IPS-15b (cell line): Measurements from ENCODE around the gene SMIM36.
"Not testable (repeated sequence)": the region's sequence is repeated elsewhere in the genome, so short reads cannot be mapped to it uniquely, and the experiment has no call there.

Experiments
- H3K27me3 ChIP-seq: one replicate; pipeline ENCODE4 v1.6.1; 2013; ENCODE audit warnings: low read length; ENCODE audit not compliant: control insufficient read depth, insufficient read depth
- H3K36me3 ChIP-seq: one replicate; pipeline ENCODE4 v1.6.1; 2013; ENCODE audit warnings: low read length; ENCODE audit not compliant: control insufficient read depth, insufficient read depth
- H3K4me1 ChIP-seq: one replicate; pipeline ENCODE4 v1.6.1; 2013; ENCODE audit warnings: mild to moderate bottlenecking, low read length; ENCODE audit not compliant: control insufficient read depth, insufficient read depth
- H3K4me3 ChIP-seq: one replicate; pipeline ENCODE4 v1.5.1; 2013; ENCODE audit warnings: low read depth, low read length
- H3K9ac ChIP-seq: one replicate; pipeline ENCODE4 v1.6.1; 2013; ENCODE audit warnings: low read depth, mild to moderate bottlenecking, low read length
- H3K9me3 ChIP-seq: one replicate; pipeline ENCODE4 v1.6.1; 2013; ENCODE audit warnings: mild to moderate bottlenecking, low read length; ENCODE audit not compliant: control insufficient read depth, insufficient read depth

SMIM36 gene

DNA sequence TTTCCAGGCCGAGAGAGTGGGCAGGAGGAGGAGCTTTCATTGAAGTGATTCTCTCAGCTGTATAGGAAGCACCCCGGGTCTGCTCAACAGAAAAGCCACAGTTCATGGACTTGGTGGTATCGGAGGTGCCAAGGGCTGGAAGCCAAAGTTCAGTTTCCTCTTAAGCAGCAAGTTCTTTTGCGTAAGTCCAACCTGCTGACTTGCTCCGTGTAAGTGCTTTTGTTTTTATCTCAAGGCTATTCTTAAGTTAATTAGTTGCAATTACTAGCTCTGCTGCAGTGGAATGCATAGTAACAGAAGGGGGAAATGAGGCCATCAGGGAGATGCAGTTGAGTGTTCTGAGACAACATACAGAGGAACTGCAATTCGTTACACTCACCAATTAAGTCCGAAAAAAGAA lies 44.6 kb downstream of the SMIM36 start:
- Histone ChIP-seq H3K36me3 (no peaks in the 10 kb centered on the region), H3K9ac (no peak overlapping the region), H3K27me3 (no peaks in the 10 kb centered on the region), H3K4me1 (peaks cover 10% of the 10 kb centered on the region), H3K4me3 (no peak overlapping the region), H3K9me3 (no peaks in the 10 kb centered on the region)

DNA sequence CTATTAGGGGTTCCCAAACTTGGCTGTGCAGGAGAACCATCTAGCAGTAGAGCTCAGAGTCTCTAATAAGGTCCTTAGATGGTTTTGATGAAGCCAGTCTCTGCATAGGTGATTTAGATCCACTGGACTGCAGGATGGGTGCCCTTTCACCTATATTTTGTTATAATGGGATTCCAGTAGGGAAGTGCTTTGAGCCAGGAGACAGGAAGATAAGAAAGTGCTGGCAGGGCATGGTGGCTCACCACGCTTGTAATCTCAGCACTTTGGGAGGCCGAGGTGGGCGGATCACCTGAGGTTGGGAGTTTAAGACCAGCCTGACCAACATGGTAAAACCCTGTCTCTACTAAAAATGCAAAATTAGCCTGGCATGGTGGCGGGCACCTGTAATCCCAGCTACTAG lies 45.5 kb downstream of the SMIM36 start:
- H3K9ac ChIP-seq, H3K4me3 ChIP-seq, H3K27me3 ChIP-seq, H3K36me3 ChIP-seq, H3K4me1 ChIP-seq, H3K9me3 ChIP-seq: not testable (repeated sequence)

DNA sequence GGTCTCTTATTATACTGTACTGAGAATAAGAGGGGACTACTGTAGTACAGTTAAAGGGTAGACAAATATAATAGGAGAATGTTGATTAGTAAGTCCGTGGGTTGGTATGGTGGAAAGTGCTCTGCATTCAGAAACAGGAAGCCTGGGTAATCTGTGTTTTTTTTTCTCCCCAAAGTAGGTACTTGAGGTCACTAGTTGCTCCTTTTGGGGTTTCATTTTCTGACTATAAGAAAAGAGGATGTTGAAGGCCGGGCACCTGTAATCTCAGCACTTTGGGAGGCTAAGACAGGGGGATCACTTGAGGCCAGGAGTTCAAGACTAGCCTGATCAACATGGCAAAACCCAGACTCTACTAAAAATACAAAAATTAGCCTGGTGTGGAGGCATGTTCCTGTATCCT lies 47.7 kb downstream of the SMIM36 start:
- peaks cover 10% of the 10 kb centered on the region for H3K4me1 ChIP-seq
- no peaks in the 10 kb centered on the region for H3K9me3 ChIP-seq
- no peaks in the 10 kb centered on the region for H3K27me3 ChIP-seq
- no peak overlapping the region for H3K9ac ChIP-seq
- H3K4me3 ChIP-seq: no peak overlapping the region
- H3K36me3 ChIP-seq: no peaks in the 10 kb centered on the region

DNA sequence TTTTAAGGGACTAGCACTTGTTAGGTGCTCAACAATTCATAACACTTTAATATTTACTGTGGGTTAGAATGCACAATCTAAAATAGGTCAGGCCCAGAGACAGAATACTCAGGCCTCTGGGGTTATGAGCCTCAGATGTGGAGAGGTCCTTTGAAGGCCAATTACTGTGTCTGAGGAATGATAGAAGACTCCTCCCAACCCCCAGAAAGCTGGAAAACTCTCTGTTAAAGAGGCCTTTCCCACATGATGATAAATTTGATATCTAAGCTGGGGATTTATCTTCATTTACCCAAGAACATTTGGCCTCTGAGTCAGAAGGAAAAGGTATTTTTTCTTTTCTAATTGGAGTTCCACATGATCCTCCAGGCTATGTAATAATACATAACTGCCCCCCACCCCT lies 48.5 kb downstream of the SMIM36 start:
- Histone ChIP-seq H3K27me3 (no peaks in the 10 kb centered on the region), H3K36me3 (no peaks in the 10 kb centered on the region), H3K4me3 (no peak overlapping the region), H3K9ac (no peak overlapping the region), H3K9me3 (no peaks in the 10 kb centered on the region), H3K4me1 (peaks cover 10% of the 10 kb centered on the region)

DNA sequence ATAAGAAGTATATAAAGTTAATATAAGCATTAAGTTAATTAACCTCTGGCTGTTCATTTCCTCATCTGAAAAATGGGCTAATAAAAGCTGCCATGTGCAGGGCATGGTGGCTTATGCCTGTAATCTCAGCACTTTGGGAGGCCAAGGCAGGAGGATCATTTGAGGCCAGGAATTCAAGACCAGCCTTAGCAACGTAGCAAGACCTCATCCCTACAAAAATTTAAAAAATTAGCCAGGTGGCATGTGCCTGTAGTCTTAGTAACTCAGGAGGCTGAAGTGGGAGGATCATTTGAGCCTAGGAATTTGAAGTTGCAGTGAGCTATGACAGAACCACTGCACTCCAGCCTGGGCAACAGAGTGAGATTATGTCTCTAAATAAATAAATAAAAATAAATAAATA lies 49.0 kb downstream of the SMIM36 start:
- Histone ChIP-seq H3K9me3 (no peaks in the 10 kb centered on the region), H3K9ac (no peak overlapping the region), H3K36me3 (no peaks in the 10 kb centered on the region), H3K4me1 (peaks cover 10% of the 10 kb centered on the region), H3K4me3 (no peak overlapping the region), H3K27me3 (no peaks in the 10 kb centered on the region)

DNA sequence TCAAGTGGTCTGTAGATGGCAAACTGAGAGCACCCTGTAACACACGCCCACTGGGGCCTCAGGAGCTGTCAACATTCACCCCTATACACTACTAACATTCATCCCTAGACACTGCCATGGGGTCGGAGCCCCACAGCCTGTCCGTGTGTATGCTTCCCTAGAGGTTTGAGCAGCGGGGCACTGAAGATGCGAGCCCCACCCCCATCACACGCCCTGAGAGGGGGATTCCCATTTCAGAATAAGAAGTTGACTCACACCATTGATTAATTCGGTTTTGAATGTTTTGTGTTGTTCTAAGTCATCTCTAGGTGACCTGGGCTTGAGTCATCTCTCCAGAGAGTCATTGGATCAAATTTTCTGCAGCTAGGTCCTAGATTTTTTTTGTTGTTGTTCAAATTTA lies 52.3 kb downstream of the SMIM36 start:
- H3K9me3 ChIP-seq: no peaks in the 10 kb centered on the region
- H3K27me3 ChIP-seq: no peaks in the 10 kb centered on the region
- H3K4me3 ChIP-seq: no peak overlapping the region
- no peaks in the 10 kb centered on the region for H3K36me3 ChIP-seq
- no peak overlapping the region for H3K9ac ChIP-seq
- peaks cover 5% of the 10 kb centered on the region for H3K4me1 ChIP-seq

DNA sequence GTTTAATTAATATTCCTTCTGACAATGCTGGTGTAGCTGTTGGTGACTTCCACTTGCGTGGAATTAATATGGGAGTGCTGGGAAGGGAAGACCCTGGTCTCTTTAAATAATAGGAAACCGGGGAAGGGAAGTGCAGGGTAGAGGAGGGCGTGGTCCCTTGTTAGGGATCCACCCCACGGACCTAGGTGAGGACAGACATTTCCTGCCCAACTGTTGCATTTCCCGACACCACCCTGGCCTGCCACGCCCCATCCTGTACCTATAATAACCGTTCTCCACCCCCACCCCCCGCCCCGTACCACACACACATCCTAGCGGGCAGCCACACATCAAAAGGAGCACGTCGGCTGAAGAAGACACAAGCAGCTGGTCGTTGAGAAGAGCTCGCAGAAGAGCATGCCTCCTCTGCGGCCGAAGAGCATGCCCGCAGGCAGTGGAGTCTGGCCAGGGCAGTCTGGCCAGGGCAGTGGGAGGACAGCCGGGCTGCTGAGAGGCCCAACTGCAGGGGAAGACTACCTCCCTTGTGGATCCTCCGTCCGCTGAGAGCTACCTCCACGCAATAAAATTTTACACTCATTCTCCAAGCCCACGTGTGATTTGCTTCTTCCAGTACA lies 52.9 kb downstream of the SMIM36 start:
- H3K4me3 ChIP-seq: no peak overlapping the region
- no peak overlapping the region for H3K9ac ChIP-seq
- no peaks in the 10 kb centered on the region for H3K9me3 ChIP-seq
- no peaks in the 10 kb centered on the region for H3K27me3 ChIP-seq
- peaks cover 10% of the 10 kb centered on the region for H3K4me1 ChIP-seq
- H3K36me3 ChIP-seq: no peaks in the 10 kb centered on the region

DNA sequence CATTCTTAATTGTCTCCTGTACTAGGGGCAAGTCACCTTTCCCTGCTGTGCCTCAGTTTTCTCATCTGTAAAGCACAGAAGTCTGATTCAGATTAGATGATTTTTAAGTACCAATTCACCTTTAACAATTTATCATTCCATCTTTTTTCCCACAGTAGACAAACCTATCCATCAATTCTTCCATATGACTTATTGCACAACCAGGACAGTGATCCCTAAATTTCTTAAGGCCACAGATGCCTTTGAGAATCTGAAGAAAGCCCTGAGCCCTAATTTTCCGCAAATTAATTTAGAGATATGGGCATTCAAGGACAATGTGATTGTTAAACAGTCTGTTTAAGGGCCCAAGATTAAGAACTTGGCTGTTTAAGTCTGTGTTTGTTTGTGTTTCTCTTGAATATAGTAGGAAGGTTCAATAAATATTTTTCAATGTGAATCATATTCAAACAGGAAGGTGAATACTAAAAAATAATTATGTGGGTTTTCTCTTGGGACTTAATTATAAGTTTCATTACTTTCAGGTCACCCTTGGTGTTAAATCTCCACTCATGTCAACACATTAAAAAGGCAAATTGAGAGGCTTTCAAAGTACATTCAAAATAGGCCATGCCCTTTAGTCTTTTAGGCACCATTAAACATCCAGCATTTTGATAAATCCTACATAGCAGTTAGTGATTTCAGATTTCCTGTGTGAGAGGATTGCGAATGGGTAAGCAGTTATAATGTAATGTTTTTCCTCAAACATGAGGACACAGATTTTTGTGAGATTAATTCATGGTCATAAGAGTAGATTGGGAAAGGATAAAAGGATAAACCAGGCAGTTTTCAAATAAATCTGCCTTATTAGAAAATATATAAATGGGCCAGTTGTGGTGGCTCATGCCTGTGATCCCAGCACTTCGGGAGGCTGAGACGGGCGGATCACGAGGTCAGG lies 54.7 kb downstream of the SMIM36 start:
- Histone ChIP-seq H3K4me1 (peaks cover 10% of the 10 kb centered on the region), H3K9ac (no peak overlapping the region), H3K4me3 (no peak overlapping the region), H3K9me3 (no peaks in the 10 kb centered on the region), H3K36me3 (no peaks in the 10 kb centered on the region), H3K27me3 (no peaks in the 10 kb centered on the region)

DNA sequence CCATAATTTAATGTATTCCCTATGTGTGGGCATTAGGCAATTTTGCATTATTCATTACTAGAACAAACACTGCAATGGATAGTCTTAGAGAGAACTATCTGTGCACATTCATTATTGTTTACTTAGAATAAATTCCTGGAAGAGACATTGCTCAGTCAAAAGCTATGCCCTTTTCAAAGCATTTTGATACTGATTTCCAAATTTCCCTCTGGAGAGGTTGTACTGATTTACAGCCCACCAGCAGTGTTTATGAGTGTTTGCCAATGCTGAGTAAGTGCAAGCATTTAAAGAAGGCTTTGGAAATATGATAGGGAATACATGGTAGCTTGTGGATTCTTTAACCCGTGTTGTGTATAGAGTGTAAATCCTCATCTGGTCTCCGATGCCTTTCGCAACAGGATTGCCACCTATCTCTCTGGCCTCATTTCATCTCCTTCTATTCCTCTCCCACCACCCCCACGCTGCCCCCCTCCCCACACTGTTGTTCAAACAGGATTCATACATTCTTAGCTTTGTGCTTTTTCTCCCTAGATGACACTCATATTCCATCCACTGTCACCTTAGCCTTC lies 56.3 kb downstream of the SMIM36 start:
- Histone ChIP-seq H3K27me3 (no peaks in the 10 kb centered on the region), H3K4me1 (peaks cover 10% of the 10 kb centered on the region), H3K9me3 (no peaks in the 10 kb centered on the region)

DNA sequence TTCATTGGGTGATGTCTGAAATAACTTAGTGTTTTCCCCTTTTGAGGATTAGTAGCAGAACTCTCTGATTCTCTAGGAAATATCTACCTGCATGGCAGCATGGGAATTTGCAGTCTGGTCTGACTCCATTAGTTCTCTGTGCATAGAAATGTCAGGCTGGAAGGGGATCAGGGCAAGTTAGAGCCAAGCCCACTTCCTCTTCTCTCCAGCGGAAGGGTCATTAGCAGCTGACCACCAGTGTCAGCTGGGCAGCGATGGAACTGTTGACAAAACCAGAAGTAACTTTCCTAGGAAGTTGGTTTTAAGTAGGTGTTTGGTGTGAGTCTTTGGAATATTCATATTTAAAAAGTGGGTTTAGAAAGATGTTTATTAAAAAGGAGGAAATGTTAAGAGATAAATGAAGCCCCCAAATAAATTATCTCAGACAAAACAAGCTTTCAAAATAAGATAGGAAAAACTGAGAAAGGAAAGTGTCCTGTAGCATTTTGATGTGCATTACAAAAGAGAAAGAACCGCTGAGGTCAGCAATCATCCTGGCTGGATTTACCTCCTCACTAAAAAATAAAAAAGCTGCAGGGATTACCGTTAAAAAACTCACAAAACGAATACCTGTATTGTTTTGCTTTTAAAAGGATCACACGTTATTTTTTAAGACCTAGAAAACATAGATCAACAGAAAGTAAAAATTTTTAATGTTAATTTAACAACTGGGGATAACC lies 57.3 kb downstream of the SMIM36 start:
- no peak overlapping the region for H3K9ac ChIP-seq
- no peak overlapping the region for H3K4me3 ChIP-seq
- H3K27me3 ChIP-seq: no peaks in the 10 kb centered on the region
- no peaks in the 10 kb centered on the region for H3K36me3 ChIP-seq
- peaks cover 10% of the 10 kb centered on the region for H3K4me1 ChIP-seq
- H3K9me3 ChIP-seq: no peaks in the 10 kb centered on the region

More for the DNA sequence above, 56.3 kb downstream of the SMIM36 start:
- Histone ChIP-seq H3K4me3 (no peak overlapping the region), H3K36me3 (no peaks in the 10 kb centered on the region), H3K9ac (no peak overlapping the region)

DNA sequence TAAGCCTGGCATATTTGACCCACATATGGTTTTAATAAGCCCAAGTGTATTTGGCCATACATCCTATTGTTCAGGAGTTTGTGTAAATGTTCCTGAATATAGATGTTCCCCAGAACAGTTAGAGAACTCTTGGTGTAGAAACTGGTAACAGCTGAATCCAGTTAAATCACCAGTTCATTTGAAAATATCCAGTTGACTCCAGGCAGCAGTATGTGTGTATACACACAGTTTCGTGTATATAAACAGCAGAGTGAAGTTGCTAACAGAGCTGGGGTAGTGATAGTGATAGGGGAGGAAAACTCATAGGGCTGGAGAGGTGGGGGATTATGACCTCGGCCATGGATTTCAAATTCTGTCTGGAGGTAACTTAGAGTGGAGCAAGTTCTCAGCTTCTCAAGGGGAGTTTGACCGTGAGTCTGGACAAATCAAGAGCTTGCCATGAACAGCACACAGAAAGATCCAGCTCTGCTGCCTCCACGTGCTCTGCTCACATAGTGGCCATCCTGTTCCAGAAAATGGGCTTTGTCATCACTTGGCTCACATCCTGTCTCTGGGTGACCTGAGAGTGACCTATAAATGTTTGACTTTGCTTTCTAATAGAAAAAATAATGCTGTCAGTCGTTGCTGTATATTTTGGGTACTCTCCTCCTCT lies 59.0 kb downstream of the SMIM36 start:
- no peak overlapping the region for H3K9ac ChIP-seq
- H3K9me3 ChIP-seq: no peaks in the 10 kb centered on the region
- no peak overlapping the region for H3K4me3 ChIP-seq
- H3K27me3 ChIP-seq: no peaks in the 10 kb centered on the region
- H3K36me3 ChIP-seq: no peaks in the 10 kb centered on the region
- H3K4me1 ChIP-seq: peaks cover 10% of the 10 kb centered on the region
